Motor neuron (in vitro differentiated cells): ENCODE measurements around the gene PSAP. TPM values are rescaled to one million over a fixed set of nuclear protein-coding genes. Genes with fewer than 3 reads are reported as not detected.

Source experiments
- ATAC-seq, 8 experiments: fragments of 200-7000 bp; cut with Tn5 transposase; replicated peaks in 6 of 8; 2 replicates each; pipeline ENCODE4 v1.8.0; 2021; ENCODE audit warnings: mild to moderate bottlenecking in 8 of 8, moderate library complexity in 8 of 8
- H3K27ac ChIP-seq, 2 donors: fragments of 250-450 bp; sonication (Bioruptor Pico); 2 replicates each; pipeline ENCODE4 v1.9.0; 2021; ENCODE audit warnings: antibody characterized with exemption in 2 of 2, mild to moderate bottlenecking in 2 of 2, moderate library complexity in 1 of 2
- H3K4me1 ChIP-seq, 2 donors: fragments of 250-450 bp; sonication (Bioruptor Pico); replicated peaks in 1 of 2; 2 replicates each; pipeline ENCODE4 v1.6.1; 2021; ENCODE audit warnings: antibody characterized with exemption in 2 of 2, mild to moderate bottlenecking in 2 of 2, moderate library complexity in 1 of 2
- H3K4me3 ChIP-seq, 5 donors: fragments of 250-450 bp; sonication (Bioruptor Pico); 2 replicates each; pipeline ENCODE4 v1.9.0; 2021; ENCODE audit warnings: antibody characterized with exemption in 5 of 5, mild to moderate bottlenecking in 5 of 5, moderate library complexity in 4 of 5
- WGBS, 10 experiments: fragments of 450-650 bp; shearing (Covaris generic); methylation state at CpG; one replicate each; pipeline ENCODE4 v1.0.0; 2022; 5-methylcytosine and 5-hydroxymethylcytosine counted together
- in situ Hi-C, 9 experiments: fragments of 400-800 bp; cut with MboI; loops; one replicate each; pipeline ENCODE4 v1.15.0; 2021; ENCODE audit warnings: low sequenced_read_pairs in 9 of 9, low pct_unique_long_range_greater_than_20kb in 2 of 9; ENCODE audit not compliant: unreplicated experiment in 9 of 9
- total RNA-seq, 8 experiments: library from RNA; unstranded; fragments of 300-600 nt; gene quantifications; 2 replicates each; pipeline versions ENCODE4 v1.2.3 to v1.2.4, GENCODE V29; 2022

PSAP gene
- total RNA-seq, 8 experiments from 2014 or later = 419 to 3,584 (median 668) TPM

- Histone ChIP-seq H3K4me1 (peaks cover 4 to 14% of the 10 kb centered on the region in 2 donors), H3K4me3 (no peak overlapping the region), H3K27ac (no peak overlapping the region)
- WGBS, 10 experiments = 43 to 96% (median 67%) methylated on average over 1 to 11 of the region's 17 CpGs; no CpG with 5 or more reads in 2 of the 10 experiments
- in situ Hi-C loops = no loop called here
- ATAC-seq = no peak
Measured at GRCh38 chr10:71777213-71777985, 73.7 kb downstream of the PSAP start.

GRCh38 chr10:71776481-71776925 is 74.5 kb downstream of the PSAP start:
- H3K4me1 ChIP-seq = peaks cover 4 to 7% of the 10 kb centered on the region in 2 donors
- in situ Hi-C loops = no loop called here
- H3K27ac ChIP-seq = no peak overlapping the region
- ATAC-seq = no peak
- WGBS, 10 experiments = 80 to 100% (median 100%) methylated on average over 1 of the region's 2 CpGs; no CpG with 5 or more reads in 7 of the 10 experiments
- no peak overlapping the region for H3K4me3 ChIP-seq

DNA sequence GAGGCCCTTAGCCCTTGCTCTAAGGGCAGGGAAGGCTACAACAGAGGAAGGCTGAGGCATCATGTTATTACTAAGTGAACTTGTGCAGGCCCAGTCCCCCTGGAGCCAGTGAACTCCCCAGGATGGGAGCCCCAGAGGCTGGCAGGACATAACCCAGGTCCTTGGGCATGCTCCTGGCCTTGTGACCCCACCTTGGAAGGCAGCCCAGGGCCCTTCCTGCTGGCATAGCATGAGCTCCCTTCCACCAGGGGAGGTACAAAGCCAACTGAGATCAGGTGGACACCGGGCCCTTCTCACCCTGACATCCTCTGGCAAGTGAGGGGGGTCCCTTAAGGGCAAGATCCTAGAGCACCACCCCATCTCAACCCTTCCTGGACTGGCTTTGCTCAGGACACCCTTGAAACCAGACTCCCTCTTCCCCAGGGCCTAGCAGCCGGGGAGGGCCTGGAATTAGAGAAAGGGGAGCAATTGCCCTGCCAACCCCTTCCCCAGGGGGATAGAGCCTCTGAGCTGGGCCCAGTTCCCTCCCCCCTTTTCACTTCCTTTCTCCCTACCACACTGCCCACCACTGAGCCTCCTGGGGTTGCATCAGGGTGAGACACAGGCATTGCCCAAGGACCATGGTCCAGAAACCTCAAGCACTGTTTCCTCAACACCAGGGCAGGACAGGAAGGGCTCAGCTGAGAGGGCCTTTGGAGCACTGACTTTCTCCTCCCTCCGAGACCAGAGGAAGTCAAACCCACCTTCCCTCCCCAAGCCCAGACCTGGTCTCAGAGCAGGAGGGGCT is 75.9 kb downstream of the PSAP start:
- H3K4me3 ChIP-seq = no peak overlapping the region
- no peak overlapping the region for H3K27ac ChIP-seq
- in situ Hi-C loops = no loop called here
- no peak for ATAC-seq
- WGBS, 10 experiments = 0 to 100% (median 66%) methylated on average over 1 to 2 of the region's 3 CpGs; no CpG with 5 or more reads in 7 of the 10 experiments
- peaks cover 4 to 7% of the 10 kb centered on the region in 2 donors for H3K4me1 ChIP-seq

GRCh38 chr10:71773221-71773971 is 77.7 kb downstream of the PSAP start, which contains the start of gene VSIR:
VSIR (minus strand) TSS chr10:71773520; CDS start chr10:71773439, 81 bp downstream.
- in situ Hi-C loops = no loop called here
- peak within 1 kb of the TSS; percentile 5 to 28 (median 26) for H3K4me3 ChIP-seq
- 0 to 20% (median 8%) methylated on average over 1 to 4 of the region's 55 CpGs; no CpG with 5 or more reads in 6 of the 10 experiments for WGBS, 10 experiments
- peak; percentile 77 to 94 (median 88) for ATAC-seq
- no peak within 1 kb of the TSS for H3K27ac ChIP-seq
- peaks cover 4 to 7% of the 10 kb centered on the region in 2 donors for H3K4me1 ChIP-seq

- Histone ChIP-seq H3K4me1 (peaks cover 4 to 7% of the 10 kb centered on the region in 2 donors), H3K27ac (no peak overlapping the region), H3K4me3 (peak overlapping the region in 1 of 5 donors; percentile 26)
- WGBS, 10 experiments = 0 to 40% (median 37%) methylated on average over 1 to 2 of the region's 4 CpGs; no CpG with 5 or more reads in 7 of the 10 experiments
- peak in 6 of 8 experiments; percentile 1 to 12 (median 6) for ATAC-seq
- in situ Hi-C loops = no loop called here
Measured at GRCh38 chr10:71772832-71773220, 78.2 kb downstream of the PSAP start.

GRCh38 chr10:71771821-71772617 is 79.0 kb downstream of the PSAP start:
- in situ Hi-C loops = no loop called here
- H3K4me1 ChIP-seq = peaks cover 11 to 15% of the 10 kb centered on the region in 2 donors

GRCh38 chr10:71771204-71771603 is 79.8 kb downstream of the PSAP start:
- H3K27ac ChIP-seq = no peak overlapping the region
- WGBS, 10 experiments = 44 to 67% (median 58%) methylated on average over 1 to 2 of the region's 2 CpGs; no CpG with 5 or more reads in 5 of the 10 experiments
- peaks cover 13 to 20% of the 10 kb centered on the region in 2 donors for H3K4me1 ChIP-seq
- no peak overlapping the region for H3K4me3 ChIP-seq
- ATAC-seq = no peak
- in situ Hi-C loops = no loop called here

More at GRCh38 chr10:71771821-71772617, 79.0 kb downstream of the PSAP start:
- Histone ChIP-seq H3K4me3 (no peak overlapping the region), H3K27ac (no peak overlapping the region)
- 0 to 22% methylated on average over 1 of the region's 2 CpGs; no CpG with 5 or more reads in 8 of the 10 experiments for WGBS, 10 experiments
- ATAC-seq = peak in 3 of 8 experiments; percentile 8 to 25 (median 11)

DNA sequence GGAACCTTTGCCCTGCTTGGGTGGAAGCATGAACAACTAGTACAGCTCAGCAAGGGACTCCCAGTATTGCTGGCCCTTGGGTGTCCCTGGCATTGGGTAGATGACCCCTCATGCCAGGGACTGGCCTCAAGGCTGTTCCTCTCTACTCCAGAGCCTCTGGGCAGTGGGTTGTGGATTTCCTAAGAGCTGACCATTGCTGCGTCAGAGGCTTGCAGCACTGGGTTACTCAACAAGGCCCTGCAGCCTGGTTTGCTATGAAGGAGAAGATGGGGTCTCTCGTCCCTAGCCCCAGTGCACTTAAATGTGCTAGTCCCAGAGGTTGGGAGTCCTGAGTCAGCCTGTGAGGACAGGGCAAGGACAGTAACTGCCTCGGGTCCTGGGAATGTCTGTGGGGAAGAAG is 80.3 kb downstream of the PSAP start:
- WGBS, 10 experiments = 80 to 100% methylated on average over 1 of the region's 3 CpGs; no CpG with 5 or more reads in 8 of the 10 experiments
- ATAC-seq = no peak
- in situ Hi-C loops = no loop called here
- Histone ChIP-seq H3K27ac (no peak overlapping the region), H3K4me3 (no peak overlapping the region), H3K4me1 (peaks cover 13 to 20% of the 10 kb centered on the region in 2 donors)

DNA sequence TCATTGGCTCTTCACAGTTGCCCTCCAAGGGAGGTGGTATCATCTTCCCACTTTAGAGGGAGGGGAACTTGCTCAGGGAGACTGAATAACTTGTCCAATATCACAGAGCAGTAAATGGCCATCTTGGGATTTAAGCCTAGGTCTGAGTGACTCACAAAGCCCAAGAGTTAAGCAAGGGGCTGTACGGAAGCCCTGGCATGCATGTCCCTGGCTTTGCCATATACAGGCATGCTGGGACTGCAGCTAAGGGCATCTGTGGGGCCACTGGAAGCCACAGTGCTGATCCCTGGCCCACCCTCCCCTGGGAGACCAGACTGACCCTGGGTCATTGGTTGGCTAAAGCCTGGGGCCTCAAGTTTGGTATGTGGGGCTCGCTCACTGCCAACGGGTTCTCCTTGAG is 80.8 kb downstream of the PSAP start:
- Histone ChIP-seq H3K4me3 (no peak overlapping the region), H3K27ac (no peak overlapping the region), H3K4me1 (peaks cover 13 to 20% of the 10 kb centered on the region in 2 donors)
- in situ Hi-C loops = no loop called here
- 83 to 100% (median 100%) methylated on average over 1 to 2 of the region's 3 CpGs; no CpG with 5 or more reads in 5 of the 10 experiments for WGBS, 10 experiments
- no peak for ATAC-seq

DNA sequence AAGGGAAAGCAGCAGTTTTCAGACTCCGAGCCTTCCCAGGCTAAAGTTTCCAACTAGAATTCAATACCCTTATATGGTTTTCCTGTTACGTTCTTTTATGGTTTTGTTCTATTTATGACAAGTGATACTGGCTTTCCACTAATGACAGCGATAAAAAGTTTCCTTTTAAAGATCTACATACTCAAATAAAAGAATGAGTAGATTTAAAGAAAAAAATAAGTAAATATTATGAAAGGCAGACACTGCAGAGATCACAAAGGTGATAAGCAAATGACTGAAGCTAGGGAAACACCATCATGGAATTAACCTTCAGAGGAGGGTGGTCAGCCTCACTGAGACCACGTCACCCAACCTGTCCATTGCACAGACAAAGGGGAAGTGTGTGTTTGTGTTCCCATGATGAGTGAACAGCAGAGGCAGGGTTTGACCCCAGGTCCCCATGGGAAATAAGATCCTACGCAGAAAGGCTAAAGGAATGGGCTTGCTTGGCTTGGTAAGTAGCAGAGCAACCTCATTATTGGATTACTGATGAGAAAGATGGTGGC is 81.7 kb downstream of the PSAP start:
- Histone ChIP-seq H3K4me1 (peaks cover 13 to 20% of the 10 kb centered on the region in 2 donors), H3K27ac (no peak overlapping the region), H3K4me3 (no peak overlapping the region)
- no peak for ATAC-seq
- in situ Hi-C loops = no loop called here
- WGBS, 10 experiments = 26 to 100% (median 80%) methylated on average over 2 to 5 of the region's 5 CpGs

GRCh38 chr10:71767420-71768035 is 83.5 kb downstream of the PSAP start:
- H3K27ac ChIP-seq = peak overlapping the region in 1 of 2 donors; percentile 4
- in situ Hi-C loops = no loop called here
- peak in 3 of 8 experiments; percentile 0 to 12 (median 11) for ATAC-seq
- H3K4me3 ChIP-seq = no peak overlapping the region
- 0 to 73% (median 55%) methylated on average over 1 to 4 of the region's 10 CpGs; no CpG with 5 or more reads in 5 of the 10 experiments for WGBS, 10 experiments
- peaks cover 8 to 14% of the 10 kb centered on the region in 2 donors for H3K4me1 ChIP-seq
